ENCODE results near the gene PDGFD.
A peak's percentile ranks its signal among the peaks of the same experiment; 100 is the strongest.

PDGFD gene

GRCh38 chr11:103997082-103997481, 166.9 kb downstream of the PDGFD start:
- H3K4me3 ChIP-seq (ENCODE audit: low read depth, low read length), result no peak overlapping the region
- in situ Hi-C loops (cut with HindIII; ENCODE audit: low sequenced_read_pairs), result no loop called here
- no peak for DNase-seq (ENCODE audit: low read depth)
- TF ChIP-seq CTCF (IDR thresholded peaks at IDR 0.05; ENCODE audit: low read depth, low read length, missing control alignments), result no peak

GRCh38 chr11:103995896-103996295, 168.1 kb downstream of the PDGFD start:
- TF ChIP-seq CTCF (IDR thresholded peaks at IDR 0.05; ENCODE audit: low read depth, low read length, missing control alignments), result no peak
- H3K4me3 ChIP-seq (ENCODE audit: low read depth, low read length), result no peak overlapping the region
- in situ Hi-C loops (cut with HindIII; ENCODE audit: low sequenced_read_pairs), result no loop called here
- no peak for DNase-seq (ENCODE audit: low read depth)

- in situ Hi-C loops (cut with HindIII; ENCODE audit: low sequenced_read_pairs), result no loop called here
- no peak overlapping the region for H3K4me3 ChIP-seq (ENCODE audit: low read depth, low read length)
- no peak for DNase-seq (ENCODE audit: low read depth)
These were observed 169.4 kb downstream of the PDGFD start for GRCh38 chr11:103994518-103994917.

GRCh38 chr11:103994094-103994493, 169.9 kb downstream of the PDGFD start:
- no peak for TF ChIP-seq CTCF (IDR thresholded peaks at IDR 0.05; ENCODE audit: low read depth, low read length, missing control alignments)
- in situ Hi-C loops (cut with HindIII; ENCODE audit: low sequenced_read_pairs), result no loop called here
- peak; percentile 42 for DNase-seq (ENCODE audit: low read depth)
- no peak overlapping the region for H3K4me3 ChIP-seq (ENCODE audit: low read depth, low read length)

More at GRCh38 chr11:103994518-103994917, 169.4 kb downstream of the PDGFD start:
- TF ChIP-seq CTCF (IDR thresholded peaks at IDR 0.05; ENCODE audit: low read depth, low read length, missing control alignments), result no peak

- peak; percentile 19 for DNase-seq (ENCODE audit: low read depth)
- H3K4me3 ChIP-seq (ENCODE audit: low read depth, low read length), result no peak overlapping the region
- in situ Hi-C loops (cut with HindIII; ENCODE audit: low sequenced_read_pairs), result no loop called here
- no peak for TF ChIP-seq CTCF (IDR thresholded peaks at IDR 0.05; ENCODE audit: low read depth, low read length, missing control alignments)
These were observed 170.4 kb downstream of the PDGFD start for GRCh38 chr11:103993507-103993906.

- in situ Hi-C loops (cut with HindIII; ENCODE audit: low sequenced_read_pairs), result no loop called here
- peak; percentile 37 for DNase-seq (ENCODE audit: low read depth)
- H3K4me3 ChIP-seq (ENCODE audit: low read depth, low read length), result no peak overlapping the region
- TF ChIP-seq CTCF (IDR thresholded peaks at IDR 0.05; ENCODE audit: low read depth, low read length, missing control alignments), result no peak
These were observed 175.4 kb downstream of the PDGFD start for GRCh38 chr11:103988595-103988969.

All from astrocyte of the cerebellum (primary cell).